Measurements from ENCODE around the gene GLI3. TPM values are rescaled to one million over a fixed set of nuclear protein-coding genes. Genes with fewer than 3 reads are reported as not detected.

The GLI3 gene
- total RNA-seq, 1 experiment from 2014 or later = 0.07 TPM

DNA sequence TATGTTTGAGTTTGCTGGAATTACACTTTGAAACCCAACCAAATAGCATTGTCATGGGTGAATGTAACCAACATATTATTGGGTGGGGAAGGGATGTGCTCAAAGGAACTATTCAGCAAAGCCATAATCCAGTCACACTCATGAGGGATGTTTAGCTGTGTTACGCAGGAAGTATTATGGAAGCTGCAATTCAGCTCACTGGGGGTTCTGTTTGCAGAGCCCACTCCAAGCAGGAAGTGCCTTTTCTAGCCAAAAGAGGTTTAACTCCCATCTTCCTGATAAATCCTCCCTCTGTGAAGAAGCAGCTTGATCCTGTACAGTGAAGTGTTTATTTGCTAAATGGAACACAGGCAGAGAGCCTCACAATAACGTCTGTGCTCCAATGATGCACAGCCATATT lies 172.5 kb downstream of the GLI3 start:
- H3K9me2 ChIP-seq (replicated peaks; ENCODE audit: insufficient read depth, low read length) = no peaks in the 10 kb centered on the region
- H3K9me3 ChIP-seq (ENCODE audit: low read length) = no peaks in the 10 kb centered on the region
- H2AFZ ChIP-seq (ENCODE audit: low read length) = no peak overlapping the region
- H3K36me3 ChIP-seq (ENCODE audit: insufficient read depth, low read length) = no peaks in the 10 kb centered on the region
- H3K27me3 ChIP-seq (ENCODE audit: low read length) = no peaks in the 10 kb centered on the region
- H3K9ac ChIP-seq (ENCODE audit: low read length) = no peak overlapping the region
- no peak overlapping the region for H3K27ac ChIP-seq (ENCODE audit: low read length)
- peaks cover 6% of the 10 kb centered on the region; the same call in 1 of the 2 replicates for H3K4me1 ChIP-seq (ENCODE audit: low read length)
- H3K4me3 ChIP-seq (ENCODE audit: low read length) = no peak overlapping the region
- no peaks in the 10 kb centered on the region for H3K79me2 ChIP-seq (ENCODE audit: low read length)
- no peak overlapping the region for H3K4me2 ChIP-seq (ENCODE audit: low read depth, low read length, poor library complexity, severe bottlenecking)
- DNase-seq = no peak
- no peaks in the 10 kb centered on the region for H4K20me1 ChIP-seq (ENCODE audit: insufficient read depth, low read depth, low read length)

DNA sequence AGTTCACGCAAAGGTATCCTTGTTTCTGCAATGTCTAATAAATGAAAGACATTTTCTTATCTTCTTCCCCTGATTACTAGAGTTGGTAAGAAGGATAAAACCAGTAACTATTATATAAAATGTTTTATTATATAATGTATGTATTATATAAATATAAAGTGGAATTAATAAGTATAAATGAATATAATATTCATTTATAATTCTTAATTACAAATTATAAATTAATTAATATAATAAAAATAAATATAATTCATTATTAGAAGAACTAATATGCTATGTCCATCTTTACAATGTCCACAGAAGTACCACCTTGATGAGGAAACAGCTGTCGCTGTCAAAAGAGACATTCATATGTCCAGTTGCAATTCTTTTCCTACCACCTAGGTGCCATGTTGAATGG lies 177.7 kb downstream of the GLI3 start:
- Histone ChIP-seq H3K36me3 (ENCODE audit: insufficient read depth, low read length) (no peaks in the 10 kb centered on the region), H3K79me2 (ENCODE audit: low read length) (no peaks in the 10 kb centered on the region), H4K20me1 (ENCODE audit: insufficient read depth, low read depth, low read length) (no peaks in the 10 kb centered on the region), H3K9me3 (ENCODE audit: low read length) (no peaks in the 10 kb centered on the region), H3K4me3 (ENCODE audit: low read length) (no peak overlapping the region), H3K9ac (ENCODE audit: low read length) (no peak overlapping the region), H3K9me2 (replicated peaks; ENCODE audit: insufficient read depth, low read length) (no peaks in the 10 kb centered on the region), H3K4me1 (ENCODE audit: low read length) (peaks cover 6% of the 10 kb centered on the region; the same call in 1 of the 2 replicates), H2AFZ (ENCODE audit: low read length) (no peak overlapping the region), H3K27ac (ENCODE audit: low read length) (no peak overlapping the region), H3K4me2 (ENCODE audit: low read depth, low read length, poor library complexity, severe bottlenecking) (no peak overlapping the region), H3K27me3 (ENCODE audit: low read length) (no peaks in the 10 kb centered on the region)
- no peak for DNase-seq

DNA sequence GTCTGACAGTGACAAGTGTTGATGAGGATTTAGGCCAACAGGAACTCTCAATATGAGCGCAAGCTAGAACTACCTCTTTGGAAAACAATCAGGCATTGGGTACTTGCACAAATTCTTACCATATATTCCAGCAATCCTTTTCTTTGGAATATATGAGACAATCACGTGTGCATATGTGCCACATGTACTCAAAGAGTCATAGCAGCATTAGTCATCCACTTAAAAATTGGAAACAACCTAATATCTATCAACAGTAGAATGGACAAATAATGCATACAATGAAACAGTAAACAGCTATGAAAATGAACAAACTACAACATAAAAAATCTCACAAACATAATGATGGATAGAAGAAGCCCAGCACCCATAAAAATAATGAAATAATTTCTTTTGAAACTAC lies 179.7 kb downstream of the GLI3 start:
- Histone ChIP-seq H3K9me3 (ENCODE audit: low read length) (no peaks in the 10 kb centered on the region), H3K27ac (ENCODE audit: low read length) (no peak overlapping the region), H2AFZ (ENCODE audit: low read length) (no peak overlapping the region), H3K79me2 (ENCODE audit: low read length) (no peaks in the 10 kb centered on the region), H3K9ac (ENCODE audit: low read length) (no peak overlapping the region), H3K36me3 (ENCODE audit: insufficient read depth, low read length) (no peaks in the 10 kb centered on the region), H4K20me1 (ENCODE audit: insufficient read depth, low read depth, low read length) (no peaks in the 10 kb centered on the region), H3K4me2 (ENCODE audit: low read depth, low read length, poor library complexity, severe bottlenecking) (no peak overlapping the region), H3K4me3 (ENCODE audit: low read length) (no peak overlapping the region), H3K27me3 (ENCODE audit: low read length) (no peaks in the 10 kb centered on the region), H3K4me1 (ENCODE audit: low read length) (peaks cover 6% of the 10 kb centered on the region; the same call in 1 of the 2 replicates), H3K9me2 (replicated peaks; ENCODE audit: insufficient read depth, low read length) (no peaks in the 10 kb centered on the region)
- DNase-seq = no peak

DNA sequence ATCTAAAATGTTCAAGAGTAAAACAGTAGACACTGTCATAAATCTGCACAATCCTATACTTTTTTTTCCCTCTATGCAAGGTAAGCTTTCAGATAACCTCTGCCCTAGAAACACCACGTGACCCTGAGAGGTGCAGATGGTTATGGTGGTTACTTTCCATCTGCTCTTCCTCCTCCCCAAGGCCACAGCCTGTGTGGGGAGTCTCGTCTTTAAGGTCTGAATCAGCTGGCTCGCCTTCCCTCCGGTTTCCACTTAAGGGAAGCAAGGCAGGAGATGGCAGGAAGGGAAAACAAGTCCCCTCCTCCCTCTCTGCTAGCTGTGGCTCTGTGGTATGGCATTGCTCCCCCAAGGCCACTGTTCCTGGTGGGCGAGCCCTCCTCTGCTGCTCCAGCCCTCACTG lies 181.8 kb downstream of the GLI3 start:
- Histone ChIP-seq H3K9me3 (ENCODE audit: low read length) (no peaks in the 10 kb centered on the region), H3K27me3 (ENCODE audit: low read length) (no peaks in the 10 kb centered on the region), H3K9me2 (replicated peaks; ENCODE audit: insufficient read depth, low read length) (no peaks in the 10 kb centered on the region), H3K4me3 (ENCODE audit: low read length) (no peak overlapping the region), H3K27ac (ENCODE audit: low read length) (no peak overlapping the region), H2AFZ (ENCODE audit: low read length) (no peak overlapping the region), H3K4me2 (ENCODE audit: low read depth, low read length, poor library complexity, severe bottlenecking) (no peak overlapping the region), H3K36me3 (ENCODE audit: insufficient read depth, low read length) (no peaks in the 10 kb centered on the region), H3K4me1 (ENCODE audit: low read length) (no peaks in the 10 kb centered on the region), H3K9ac (ENCODE audit: low read length) (no peak overlapping the region), H4K20me1 (ENCODE audit: insufficient read depth, low read depth, low read length) (no peaks in the 10 kb centered on the region), H3K79me2 (ENCODE audit: low read length) (no peaks in the 10 kb centered on the region)
- no peak for DNase-seq

GRCh38 chr7:42053834-42054233 lies 183.2 kb downstream of the GLI3 start:
- H3K9me3 ChIP-seq (ENCODE audit: low read length) = no peaks in the 10 kb centered on the region
- no peak overlapping the region for H3K4me3 ChIP-seq (ENCODE audit: low read length)
- DNase-seq = no peak
- H3K27me3 ChIP-seq (ENCODE audit: low read length) = no peaks in the 10 kb centered on the region
- no peak overlapping the region for H2AFZ ChIP-seq (ENCODE audit: low read length)
- H3K4me2 ChIP-seq (ENCODE audit: low read depth, low read length, poor library complexity, severe bottlenecking) = no peak overlapping the region
- no peak overlapping the region for H3K27ac ChIP-seq (ENCODE audit: low read length)
- H4K20me1 ChIP-seq (ENCODE audit: insufficient read depth, low read depth, low read length) = no peaks in the 10 kb centered on the region
- no peaks in the 10 kb centered on the region for H3K9me2 ChIP-seq (replicated peaks; ENCODE audit: insufficient read depth, low read length)
- H3K4me1 ChIP-seq (ENCODE audit: low read length) = no peaks in the 10 kb centered on the region
- no peaks in the 10 kb centered on the region for H3K79me2 ChIP-seq (ENCODE audit: low read length)
- no peaks in the 10 kb centered on the region for H3K36me3 ChIP-seq (ENCODE audit: insufficient read depth, low read length)
- H3K9ac ChIP-seq (ENCODE audit: low read length) = no peak overlapping the region

- Histone ChIP-seq H4K20me1 (ENCODE audit: insufficient read depth, low read depth, low read length) (no peaks in the 10 kb centered on the region), H3K36me3 (ENCODE audit: insufficient read depth, low read length) (no peaks in the 10 kb centered on the region), H3K9ac (ENCODE audit: low read length) (no peak overlapping the region), H3K4me2 (ENCODE audit: low read depth, low read length, poor library complexity, severe bottlenecking) (no peak overlapping the region), H3K4me1 (ENCODE audit: low read length) (no peaks in the 10 kb centered on the region), H2AFZ (ENCODE audit: low read length) (no peak overlapping the region), H3K9me2 (replicated peaks; ENCODE audit: insufficient read depth, low read length) (no peaks in the 10 kb centered on the region), H3K27me3 (ENCODE audit: low read length) (no peaks in the 10 kb centered on the region), H3K9me3 (ENCODE audit: low read length) (no peaks in the 10 kb centered on the region), H3K4me3 (ENCODE audit: low read length) (no peak overlapping the region), H3K79me2 (ENCODE audit: low read length) (no peaks in the 10 kb centered on the region), H3K27ac (ENCODE audit: low read length) (no peak overlapping the region)
- DNase-seq = no peak
These were observed 187.2 kb downstream of the GLI3 start for GRCh38 chr7:42049761-42050160.

GRCh38 chr7:42046483-42046882 lies 190.5 kb downstream of the GLI3 start:
- no peaks in the 10 kb centered on the region for H3K27me3 ChIP-seq (ENCODE audit: low read length)
- DNase-seq = no peak
- no peak overlapping the region for H3K4me2 ChIP-seq (ENCODE audit: low read depth, low read length, poor library complexity, severe bottlenecking)
- H3K9ac ChIP-seq (ENCODE audit: low read length) = no peak overlapping the region
- no peaks in the 10 kb centered on the region for H3K36me3 ChIP-seq (ENCODE audit: insufficient read depth, low read length)
- H3K4me1 ChIP-seq (ENCODE audit: low read length) = no peaks in the 10 kb centered on the region
- H3K9me3 ChIP-seq (ENCODE audit: low read length) = no peaks in the 10 kb centered on the region
- no peak overlapping the region for H3K4me3 ChIP-seq (ENCODE audit: low read length)
- H2AFZ ChIP-seq (ENCODE audit: low read length) = no peak overlapping the region
- H3K27ac ChIP-seq (ENCODE audit: low read length) = no peak overlapping the region
- H3K79me2 ChIP-seq (ENCODE audit: low read length) = no peaks in the 10 kb centered on the region
- H4K20me1 ChIP-seq (ENCODE audit: insufficient read depth, low read depth, low read length) = no peaks in the 10 kb centered on the region
- no peaks in the 10 kb centered on the region for H3K9me2 ChIP-seq (replicated peaks; ENCODE audit: insufficient read depth, low read length)

- Histone ChIP-seq H3K79me2 (ENCODE audit: low read length) (no peaks in the 10 kb centered on the region), H3K4me2 (ENCODE audit: low read depth, low read length, poor library complexity, severe bottlenecking) (no peak overlapping the region), H3K4me3 (ENCODE audit: low read length) (no peak overlapping the region), H3K9me3 (ENCODE audit: low read length) (no peaks in the 10 kb centered on the region), H2AFZ (ENCODE audit: low read length) (no peak overlapping the region), H3K4me1 (ENCODE audit: low read length) (no peaks in the 10 kb centered on the region), H3K9me2 (replicated peaks; ENCODE audit: insufficient read depth, low read length) (no peaks in the 10 kb centered on the region), H3K9ac (ENCODE audit: low read length) (no peak overlapping the region), H3K36me3 (ENCODE audit: insufficient read depth, low read length) (no peaks in the 10 kb centered on the region), H3K27me3 (ENCODE audit: low read length) (no peaks in the 10 kb centered on the region), H3K27ac (ENCODE audit: low read length) (no peak overlapping the region), H4K20me1 (ENCODE audit: insufficient read depth, low read depth, low read length) (no peaks in the 10 kb centered on the region)
- DNase-seq = no peak
These were observed 191.0 kb downstream of the GLI3 start for GRCh38 chr7:42045961-42046360.

DNA sequence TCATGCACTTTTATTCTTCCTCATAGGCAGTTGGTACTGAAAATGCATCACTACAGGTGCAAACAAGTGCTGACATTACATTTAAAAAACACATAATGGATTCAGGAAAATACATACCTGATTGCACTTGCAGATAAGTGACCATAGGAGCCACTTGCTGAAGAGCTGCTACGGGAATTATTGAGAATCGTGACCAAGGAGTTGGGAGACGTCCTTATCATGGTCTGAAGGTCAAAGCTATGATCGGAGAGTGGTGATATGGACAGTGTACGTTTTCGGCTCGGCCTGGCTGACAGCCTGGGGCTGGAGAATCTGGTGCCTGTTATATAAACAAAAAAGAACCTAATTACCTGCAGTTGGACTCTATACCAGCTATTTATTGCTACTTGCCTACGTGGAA lies 197.1 kb downstream of the GLI3 start:
- no peaks in the 10 kb centered on the region for H3K9me2 ChIP-seq (replicated peaks; ENCODE audit: insufficient read depth, low read length)
- H3K4me1 ChIP-seq (ENCODE audit: low read length) = no peaks in the 10 kb centered on the region
- DNase-seq = no peak
- H3K27ac ChIP-seq (ENCODE audit: low read length) = no peak overlapping the region
- no peak overlapping the region for H3K4me2 ChIP-seq (ENCODE audit: low read depth, low read length, poor library complexity, severe bottlenecking)
- no peak overlapping the region for H2AFZ ChIP-seq (ENCODE audit: low read length)
- H3K36me3 ChIP-seq (ENCODE audit: insufficient read depth, low read length) = no peaks in the 10 kb centered on the region
- H3K9ac ChIP-seq (ENCODE audit: low read length) = no peak overlapping the region
- H4K20me1 ChIP-seq (ENCODE audit: insufficient read depth, low read depth, low read length) = no peaks in the 10 kb centered on the region
- H3K79me2 ChIP-seq (ENCODE audit: low read length) = no peaks in the 10 kb centered on the region
- no peaks in the 10 kb centered on the region for H3K9me3 ChIP-seq (ENCODE audit: low read length)
- H3K27me3 ChIP-seq (ENCODE audit: low read length) = no peaks in the 10 kb centered on the region
- no peak overlapping the region for H3K4me3 ChIP-seq (ENCODE audit: low read length)
